HepG2 (cell line): Measurements from ENCODE around the gene PRCD. TPM values are rescaled to one million over a fixed set of nuclear protein-coding genes. Genes with fewer than 3 reads are reported as not detected.
A peak's percentile ranks its signal among the peaks of the same experiment; 100 is the strongest.

Experiments used
- FOXK2 ChIP-seq: fragments of 450-650 bp; IDR thresholded peaks from 2 replicates; pipeline ENCODE4 v1.6.1; 2016
- KAT8 ChIP-seq: IDR thresholded peaks from 2 replicates; pipeline ENCODE4 v1.6.1; 2016; ENCODE audit warnings: missing genetic modification reagents, missing compliant biosample characterization
- MATR3 ChIP-seq: sonication (generic); formaldehyde crosslinking; IDR thresholded peaks from 2 replicates; pipeline ENCODE4 v1.4.0; 2020; ENCODE audit warnings: missing genetic modification reagents
- MIER2 ChIP-seq: IDR thresholded peaks from 2 replicates; pipeline ENCODE4 v1.6.1; 2016; ENCODE audit warnings: missing biosample characterization, missing genetic modification reagents
- NCOA2 ChIP-seq: sonication (generic); formaldehyde crosslinking; IDR thresholded peaks from 2 replicates; pipeline ENCODE4 v1.8.0; 2022; ENCODE audit warnings: inconsistent platforms
- NFYC ChIP-seq: IDR thresholded peaks from 2 replicates; pipeline ENCODE4 v1.6.1; 2016; ENCODE audit warnings: missing genetic modification reagents, missing compliant biosample characterization
- SPEN ChIP-seq: sonication (generic); formaldehyde crosslinking; IDR thresholded peaks from 2 replicates; pipeline ENCODE4 v1.5.1; 2020; ENCODE audit warnings: low read depth, mild to moderate bottlenecking, missing genetic modification reagents
- TEAD2 ChIP-seq: sonication (generic); formaldehyde crosslinking; IDR thresholded peaks from 2 replicates; pipeline ENCODE4 v1.9.0; 2021; ENCODE audit warnings: missing genetic modification reagents
- TMF1 ChIP-seq: sonication (generic); formaldehyde crosslinking; IDR thresholded peaks from 2 replicates; pipeline ENCODE4 v1.8.1; 2022; ENCODE audit warnings: low read depth, missing genetic modification reagents
- polyA plus RNA-seq, 8 experiments: library from polyadenylated mRNA; depleted of rRNA in 3 of 8; stranded (reverse) in 7 of 8; unstranded in 1 of 8; fragments of >200 nt; fragmentation: Illumina TruSeq in 4 of 8; extraction: Trizol in 4 of 8; gene quantifications; 2 replicates each; pipeline versions ENCODE4 v1.2.1 to v1.2.3, GENCODE V29; 2011 to 2016; ENCODE audit warnings: low read depth in 4 of 8, missing spikeins in 1 of 8, mixed read lengths in 1 of 8; ENCODE audit not compliant: insufficient read depth in 1 of 8
- total RNA-seq, 5 experiments: library from RNA; depleted of rRNA; stranded (reverse); fragments of >200 nt; fragmentation: Illumina TruSeq; extraction: Trizol; gene quantifications; 2 replicates each; pipeline ENCODE4 v1.2.3, GENCODE V29; 2016; ENCODE audit warnings: low read depth in 1 of 5
- TF ChIP-seq, protein P1 (sequence below): sonication (generic); formaldehyde crosslinking; IDR thresholded peaks from 2 replicates; pipeline ENCODE4 v1.9.0; 2021; ENCODE audit warnings: mild to moderate bottlenecking, missing genetic modification reagents
- TF ChIP-seq, protein P2 (sequence below): sonication (generic); formaldehyde crosslinking; IDR thresholded peaks from 2 replicates; pipeline ENCODE4 v1.4.0; 2020; ENCODE audit warnings: mild to moderate bottlenecking, missing genetic modification reagents
- TF ChIP-seq, protein P3 (sequence below): sonication (generic); IDR thresholded peaks from 2 replicates; pipeline ENCODE4 v1.6.1; 2016; ENCODE audit warnings: low read depth, borderline replicate concordance

Gene PRCD
- total and polyA plus RNA-seq, 2 of the 13 experiments (the other 11 are each of a cell fraction or from before 2014, with no cell fraction given): 0.51 TPM; not detected in 1

DNA sequence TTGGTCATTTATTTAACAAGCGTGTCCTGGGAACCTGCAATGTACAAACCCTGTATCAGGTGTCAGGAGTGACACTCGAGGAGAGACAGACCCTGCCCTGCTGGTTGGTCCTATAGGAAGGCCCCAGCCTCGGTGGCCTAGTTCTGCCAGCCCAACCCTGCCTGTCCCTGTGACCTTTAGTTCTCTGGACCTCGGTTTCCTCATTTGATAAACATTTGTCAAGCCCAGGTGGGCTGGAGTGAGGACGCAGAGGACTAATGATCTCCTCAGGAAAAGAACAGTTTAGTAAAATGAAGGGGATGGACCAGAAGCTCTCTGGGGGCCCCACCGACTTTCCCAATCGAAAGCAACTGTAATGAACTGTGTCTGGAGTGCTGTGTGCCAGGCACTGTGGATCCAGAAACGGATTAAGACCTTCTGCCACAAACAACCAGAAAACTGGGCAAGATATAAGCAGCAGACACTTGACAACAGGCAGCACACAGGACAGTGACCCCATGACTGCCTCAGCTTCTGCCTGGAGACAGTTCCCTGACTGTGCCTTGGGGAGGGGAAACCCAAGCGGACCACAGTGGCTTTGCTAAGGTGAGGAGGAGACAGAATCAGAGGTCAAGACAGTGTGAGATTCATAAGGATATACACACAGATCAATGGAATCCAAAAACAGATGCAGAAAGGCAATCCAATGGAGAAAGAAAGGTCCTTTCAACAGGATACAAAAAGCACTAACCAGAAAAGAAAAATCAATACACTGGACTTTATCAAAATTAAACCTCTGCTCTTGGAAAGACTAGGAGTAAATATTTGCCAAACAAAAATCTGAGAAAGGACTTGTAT lies 8.8 kb downstream of the PRCD start (continued):
- TF ChIP-seq, protein P1, sequence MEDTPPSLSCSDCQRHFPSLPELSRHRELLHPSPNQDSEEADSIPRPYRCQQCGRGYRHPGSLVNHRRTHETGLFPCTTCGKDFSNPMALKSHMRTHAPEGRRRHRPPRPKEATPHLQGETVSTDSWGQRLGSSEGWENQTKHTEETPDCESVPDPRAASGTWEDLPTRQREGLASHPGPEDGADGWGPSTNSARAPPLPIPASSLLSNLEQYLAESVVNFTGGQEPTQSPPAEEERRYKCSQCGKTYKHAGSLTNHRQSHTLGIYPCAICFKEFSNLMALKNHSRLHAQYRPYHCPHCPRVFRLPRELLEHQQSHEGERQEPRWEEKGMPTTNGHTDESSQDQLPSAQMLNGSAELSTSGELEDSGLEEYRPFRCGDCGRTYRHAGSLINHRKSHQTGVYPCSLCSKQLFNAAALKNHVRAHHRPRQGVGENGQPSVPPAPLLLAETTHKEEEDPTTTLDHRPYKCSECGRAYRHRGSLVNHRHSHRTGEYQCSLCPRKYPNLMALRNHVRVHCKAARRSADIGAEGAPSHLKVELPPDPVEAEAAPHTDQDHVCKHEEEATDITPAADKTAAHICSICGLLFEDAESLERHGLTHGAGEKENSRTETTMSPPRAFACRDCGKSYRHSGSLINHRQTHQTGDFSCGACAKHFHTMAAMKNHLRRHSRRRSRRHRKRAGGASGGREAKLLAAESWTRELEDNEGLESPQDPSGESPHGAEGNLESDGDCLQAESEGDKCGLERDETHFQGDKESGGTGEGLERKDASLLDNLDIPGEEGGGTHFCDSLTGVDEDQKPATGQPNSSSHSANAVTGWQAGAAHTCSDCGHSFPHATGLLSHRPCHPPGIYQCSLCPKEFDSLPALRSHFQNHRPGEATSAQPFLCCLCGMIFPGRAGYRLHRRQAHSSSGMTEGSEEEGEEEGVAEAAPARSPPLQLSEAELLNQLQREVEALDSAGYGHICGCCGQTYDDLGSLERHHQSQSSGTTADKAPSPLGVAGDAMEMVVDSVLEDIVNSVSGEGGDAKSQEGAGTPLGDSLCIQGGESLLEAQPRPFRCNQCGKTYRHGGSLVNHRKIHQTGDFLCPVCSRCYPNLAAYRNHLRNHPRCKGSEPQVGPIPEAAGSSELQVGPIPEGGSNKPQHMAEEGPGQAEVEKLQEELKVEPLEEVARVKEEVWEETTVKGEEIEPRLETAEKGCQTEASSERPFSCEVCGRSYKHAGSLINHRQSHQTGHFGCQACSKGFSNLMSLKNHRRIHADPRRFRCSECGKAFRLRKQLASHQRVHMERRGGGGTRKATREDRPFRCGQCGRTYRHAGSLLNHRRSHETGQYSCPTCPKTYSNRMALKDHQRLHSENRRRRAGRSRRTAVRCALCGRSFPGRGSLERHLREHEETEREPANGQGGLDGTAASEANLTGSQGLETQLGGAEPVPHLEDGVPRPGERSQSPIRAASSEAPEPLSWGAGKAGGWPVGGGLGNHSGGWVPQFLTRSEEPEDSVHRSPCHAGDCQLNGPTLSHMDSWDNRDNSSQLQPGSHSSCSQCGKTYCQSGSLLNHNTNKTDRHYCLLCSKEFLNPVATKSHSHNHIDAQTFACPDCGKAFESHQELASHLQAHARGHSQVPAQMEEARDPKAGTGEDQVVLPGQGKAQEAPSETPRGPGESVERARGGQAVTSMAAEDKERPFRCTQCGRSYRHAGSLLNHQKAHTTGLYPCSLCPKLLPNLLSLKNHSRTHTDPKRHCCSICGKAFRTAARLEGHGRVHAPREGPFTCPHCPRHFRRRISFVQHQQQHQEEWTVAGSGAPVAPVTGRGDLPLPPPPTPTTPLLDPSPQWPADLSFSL (CRISPR knock-in tag): no peak
- TF ChIP-seq TEAD2 (CRISPR knock-in tag) (no peak), NFYC (CRISPR knock-in tag) (no peak), MIER2 (CRISPR knock-in tag) (no peak), SPEN (CRISPR knock-in tag) (peak; percentile 70; the same call in 1 of the 2 replicates), KAT8 (0 out of 2 replicates have a peak, but pooled peaks have one; percentile 28), MATR3 (CRISPR knock-in tag) (no peak), FOXK2 (no peak), NCOA2 (CRISPR knock-in tag) (peak; percentile 60; the same call in 1 of the 2 replicates), TMF1 (no peak; the same call in 1 of the 2 replicates)
- TF ChIP-seq, protein P2, sequence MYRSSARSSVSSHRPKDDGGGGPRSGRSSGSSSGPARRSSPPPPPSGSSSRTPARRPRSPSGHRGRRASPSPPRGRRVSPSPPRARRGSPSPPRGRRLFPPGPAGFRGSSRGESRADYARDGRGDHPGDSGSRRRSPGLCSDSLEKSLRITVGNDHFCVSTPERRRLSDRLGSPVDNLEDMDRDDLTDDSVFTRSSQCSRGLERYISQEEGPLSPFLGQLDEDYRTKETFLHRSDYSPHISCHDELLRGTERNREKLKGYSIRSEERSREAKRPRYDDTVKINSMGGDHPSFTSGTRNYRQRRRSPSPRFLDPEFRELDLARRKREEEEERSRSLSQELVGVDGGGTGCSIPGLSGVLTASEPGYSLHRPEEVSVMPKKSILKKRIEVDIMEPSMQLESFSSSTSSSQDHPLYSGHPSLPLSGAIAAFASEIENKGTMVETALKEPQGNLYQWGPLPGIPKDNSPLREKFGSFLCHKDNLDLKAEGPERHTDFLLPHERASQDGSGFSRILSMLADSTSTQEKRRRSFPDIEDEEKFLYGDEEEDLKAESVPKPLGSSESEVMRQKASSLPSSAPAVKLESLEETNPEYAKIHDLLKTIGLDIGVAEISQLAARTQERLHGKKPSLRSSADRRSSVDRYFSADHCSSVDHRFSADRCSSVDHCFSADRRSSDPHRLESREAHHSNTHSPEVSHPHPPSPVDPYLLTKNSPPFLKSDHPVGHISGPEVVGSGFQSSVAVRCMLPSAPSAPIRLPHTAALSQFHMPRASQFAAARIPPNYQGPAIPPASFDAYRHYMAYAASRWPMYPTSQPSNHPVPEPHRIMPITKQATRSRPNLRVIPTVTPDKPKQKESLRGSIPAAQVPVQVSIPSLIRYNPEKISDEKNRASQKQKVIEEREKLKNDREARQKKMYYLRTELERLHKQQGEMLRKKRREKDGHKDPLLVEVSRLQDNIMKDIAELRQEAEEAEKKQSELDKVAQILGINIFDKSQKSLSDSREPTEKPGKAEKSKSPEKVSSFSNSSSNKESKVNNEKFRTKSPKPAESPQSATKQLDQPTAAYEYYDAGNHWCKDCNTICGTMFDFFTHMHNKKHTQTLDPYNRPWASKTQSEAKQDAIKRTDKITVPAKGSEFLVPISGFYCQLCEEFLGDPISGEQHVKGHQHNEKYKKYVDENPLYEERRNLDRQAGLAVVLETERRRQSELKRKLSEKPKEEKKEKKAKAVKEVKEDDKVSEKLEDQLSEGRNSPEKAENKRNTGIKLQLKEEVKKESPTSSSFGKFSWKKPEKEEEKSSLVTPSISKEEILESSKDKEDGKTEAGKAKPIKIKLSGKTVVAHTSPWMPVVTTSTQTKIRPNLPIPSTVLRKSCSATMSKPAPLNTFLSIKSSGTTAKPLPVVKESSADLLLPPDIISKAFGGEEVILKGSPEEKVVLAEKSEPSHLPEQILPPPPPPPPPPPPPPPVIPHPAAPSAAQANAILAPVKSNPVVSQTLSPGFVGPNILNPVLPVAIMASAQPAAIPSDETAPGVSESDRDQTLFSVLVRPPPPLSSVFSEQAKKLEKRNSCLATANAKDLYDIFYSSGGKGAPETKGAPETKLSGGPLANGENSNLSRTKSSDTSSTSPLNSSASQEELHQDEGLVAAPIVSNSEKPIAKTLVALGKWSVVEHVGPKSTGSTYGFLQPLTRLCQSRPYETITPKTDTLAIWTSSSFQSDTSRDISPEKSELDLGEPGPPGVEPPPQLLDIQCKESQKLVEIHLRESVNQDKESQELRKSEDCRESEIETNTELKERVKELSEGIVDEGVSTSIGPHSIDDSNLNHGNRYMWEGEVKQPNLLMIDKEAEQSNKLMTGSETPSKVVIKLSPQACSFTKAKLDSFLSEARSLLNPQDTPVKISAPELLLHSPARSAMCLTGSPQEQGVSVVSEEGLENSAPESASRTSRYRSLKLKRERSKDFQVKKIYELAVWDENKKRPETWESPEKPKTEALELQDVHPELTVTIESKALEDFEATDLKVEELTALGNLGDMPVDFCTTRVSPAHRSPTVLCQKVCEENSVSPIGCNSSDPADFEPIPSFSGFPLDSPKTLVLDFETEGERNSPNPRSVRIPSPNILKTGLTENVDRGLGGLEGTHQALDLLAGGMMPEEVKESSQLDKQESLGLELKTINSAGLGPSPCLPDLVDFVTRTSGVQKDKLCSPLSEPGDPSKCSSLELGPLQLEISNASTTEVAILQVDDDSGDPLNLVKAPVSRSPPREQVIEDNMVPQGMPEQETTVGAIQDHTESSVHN: no peak
- TF ChIP-seq, protein P3, sequence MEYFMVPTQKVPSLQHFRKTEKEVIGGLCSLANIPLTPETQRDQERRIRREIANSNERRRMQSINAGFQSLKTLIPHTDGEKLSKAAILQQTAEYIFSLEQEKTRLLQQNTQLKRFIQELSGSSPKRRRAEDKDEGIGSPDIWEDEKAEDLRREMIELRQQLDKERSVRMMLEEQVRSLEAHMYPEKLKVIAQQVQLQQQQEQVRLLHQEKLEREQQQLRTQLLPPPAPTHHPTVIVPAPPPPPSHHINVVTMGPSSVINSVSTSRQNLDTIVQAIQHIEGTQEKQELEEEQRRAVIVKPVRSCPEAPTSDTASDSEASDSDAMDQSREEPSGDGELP: no peak; the same call in 1 of the 2 replicates
